DND-41 (cell line): Measurements from ENCODE around the gene KRT71.

Experiments used
- ATAC-seq: fragments of 200-7000 bp; cut with Tn5 transposase; 3 replicates; pipeline ENCODE4 v1.9.1; 2021; ENCODE audit warnings: low read depth; ENCODE audit not compliant: insufficient read depth
- DNase-seq: peaks from one replicate; pipeline ENCODE4 v3.0.0-alpha.2; 2020
- H2AFZ ChIP-seq: 2 replicates; pipeline ENCODE4 v1.6.0; 2012; ENCODE audit warnings: low read depth, low read length
- H3K27ac ChIP-seq: 2 replicates; pipeline ENCODE4 v1.5.1; 2012; ENCODE audit warnings: low read length, inconsistent platforms
- H3K27me3 ChIP-seq: fragments of 200-600 bp; sonication (generic); 2 replicates; pipeline ENCODE4 v1.6.0; 2012; ENCODE audit warnings: low read length, mild to moderate bottlenecking, inconsistent platforms; ENCODE audit not compliant: insufficient read depth, poor library complexity
- H3K36me3 ChIP-seq: 2 replicates; pipeline ENCODE4 v1.5.1; 2012; ENCODE audit warnings: low read length, inconsistent platforms; ENCODE audit not compliant: insufficient read depth
- H3K4me1 ChIP-seq: 2 replicates; pipeline ENCODE4 v1.5.1; 2012; ENCODE audit warnings: mild to moderate bottlenecking, low read length; ENCODE audit not compliant: insufficient read depth
- H3K4me2 ChIP-seq: 2 replicates; pipeline ENCODE4 v1.6.0; 2012; ENCODE audit warnings: mild to moderate bottlenecking, moderate library complexity, low read length, inconsistent platforms; ENCODE audit not compliant: insufficient read depth
- H3K4me3 ChIP-seq, 2 experiments: fragments of 200-600 bp in 1 of 2; shearing (Covaris generic) in 1 of 2; 2 replicates each; pipeline ENCODE4 v1.5.1; 2012 to 2016; ENCODE audit warnings: inconsistent platforms in 2 of 2, low read length in 2 of 2, mild to moderate bottlenecking in 2 of 2, low read depth in 1 of 2, moderate library complexity in 1 of 2
- H3K79me2 ChIP-seq: 2 replicates; pipeline ENCODE4 v1.6.0; 2012; ENCODE audit warnings: low read length, inconsistent platforms; ENCODE audit not compliant: insufficient read depth
- H3K9ac ChIP-seq: 2 replicates; pipeline ENCODE4 v1.6.0; 2012; ENCODE audit warnings: low read depth, mild to moderate bottlenecking, inconsistent platforms, low read length, moderate library complexity
- H3K9me3 ChIP-seq: 2 replicates; pipeline ENCODE4 v1.5.1; 2012; ENCODE audit warnings: low read length, moderate library complexity, mild to moderate bottlenecking, inconsistent platforms; ENCODE audit not compliant: insufficient read depth, severe bottlenecking
- H4K20me1 ChIP-seq: 2 replicates; pipeline ENCODE4 v1.6.0; 2012; ENCODE audit warnings: low read length; ENCODE audit not compliant: insufficient read depth
- EZH2 ChIP-seq: IDR thresholded peaks from 3 replicates; pipeline ENCODE4 v1.6.1; 2012; ENCODE audit warnings: borderline replicate concordance, low read depth, mild to moderate bottlenecking, moderate library complexity, low read length, inconsistent platforms; ENCODE audit not compliant: severe bottlenecking
- TF ChIP-seq, protein P1 (sequence below): IDR thresholded peaks from 2 replicates; pipeline ENCODE4 v1.5.1; 2012; ENCODE audit warnings: borderline replicate concordance, low read length, moderate library complexity, mild to moderate bottlenecking; ENCODE audit not compliant: poor library complexity, severe bottlenecking; ENCODE audit errors: extremely low read depth

KRT71 gene

DNA sequence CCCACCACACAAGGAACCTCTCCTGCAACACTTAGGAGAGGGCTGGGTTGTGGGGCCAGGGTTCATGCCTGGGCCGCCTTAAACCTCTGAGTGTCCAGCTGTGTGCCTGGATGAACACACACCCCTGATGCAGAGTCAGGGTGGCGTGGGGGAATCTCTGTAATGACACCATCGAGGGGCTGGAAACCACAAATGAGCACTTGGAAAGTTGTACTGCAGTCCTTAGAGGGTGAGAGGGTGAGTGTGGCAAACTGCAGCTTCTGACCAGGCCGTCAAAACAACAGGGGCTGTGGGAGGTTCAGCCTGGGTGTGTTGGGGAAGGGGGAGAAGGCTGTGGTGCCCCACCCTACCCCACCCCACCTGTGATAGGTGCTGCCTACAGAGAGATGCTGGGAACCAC lies 20.3 kb downstream of the KRT71 start:
- H3K4me3 ChIP-seq: no peak overlapping the region
- no peak overlapping the region for H3K27ac ChIP-seq
- H3K79me2 ChIP-seq: no peaks in the 10 kb centered on the region
- H3K9me3 ChIP-seq: no peaks in the 10 kb centered on the region
- peaks cover 3% of the 10 kb centered on the region for H3K27me3 ChIP-seq
- no peaks in the 10 kb centered on the region for H4K20me1 ChIP-seq
- no peak overlapping the region for H3K9ac ChIP-seq
- no peak overlapping the region for H2AFZ ChIP-seq
- no peaks in the 10 kb centered on the region for H3K4me1 ChIP-seq
- H3K4me2 ChIP-seq: no peak overlapping the region
- DNase-seq: no peak
- TF ChIP-seq, protein P1, sequence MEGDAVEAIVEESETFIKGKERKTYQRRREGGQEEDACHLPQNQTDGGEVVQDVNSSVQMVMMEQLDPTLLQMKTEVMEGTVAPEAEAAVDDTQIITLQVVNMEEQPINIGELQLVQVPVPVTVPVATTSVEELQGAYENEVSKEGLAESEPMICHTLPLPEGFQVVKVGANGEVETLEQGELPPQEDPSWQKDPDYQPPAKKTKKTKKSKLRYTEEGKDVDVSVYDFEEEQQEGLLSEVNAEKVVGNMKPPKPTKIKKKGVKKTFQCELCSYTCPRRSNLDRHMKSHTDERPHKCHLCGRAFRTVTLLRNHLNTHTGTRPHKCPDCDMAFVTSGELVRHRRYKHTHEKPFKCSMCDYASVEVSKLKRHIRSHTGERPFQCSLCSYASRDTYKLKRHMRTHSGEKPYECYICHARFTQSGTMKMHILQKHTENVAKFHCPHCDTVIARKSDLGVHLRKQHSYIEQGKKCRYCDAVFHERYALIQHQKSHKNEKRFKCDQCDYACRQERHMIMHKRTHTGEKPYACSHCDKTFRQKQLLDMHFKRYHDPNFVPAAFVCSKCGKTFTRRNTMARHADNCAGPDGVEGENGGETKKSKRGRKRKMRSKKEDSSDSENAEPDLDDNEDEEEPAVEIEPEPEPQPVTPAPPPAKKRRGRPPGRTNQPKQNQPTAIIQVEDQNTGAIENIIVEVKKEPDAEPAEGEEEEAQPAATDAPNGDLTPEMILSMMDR: no peak
- TF ChIP-seq EZH2: no peak
- ATAC-seq: no peak
- H3K36me3 ChIP-seq: no peaks in the 10 kb centered on the region

DNA sequence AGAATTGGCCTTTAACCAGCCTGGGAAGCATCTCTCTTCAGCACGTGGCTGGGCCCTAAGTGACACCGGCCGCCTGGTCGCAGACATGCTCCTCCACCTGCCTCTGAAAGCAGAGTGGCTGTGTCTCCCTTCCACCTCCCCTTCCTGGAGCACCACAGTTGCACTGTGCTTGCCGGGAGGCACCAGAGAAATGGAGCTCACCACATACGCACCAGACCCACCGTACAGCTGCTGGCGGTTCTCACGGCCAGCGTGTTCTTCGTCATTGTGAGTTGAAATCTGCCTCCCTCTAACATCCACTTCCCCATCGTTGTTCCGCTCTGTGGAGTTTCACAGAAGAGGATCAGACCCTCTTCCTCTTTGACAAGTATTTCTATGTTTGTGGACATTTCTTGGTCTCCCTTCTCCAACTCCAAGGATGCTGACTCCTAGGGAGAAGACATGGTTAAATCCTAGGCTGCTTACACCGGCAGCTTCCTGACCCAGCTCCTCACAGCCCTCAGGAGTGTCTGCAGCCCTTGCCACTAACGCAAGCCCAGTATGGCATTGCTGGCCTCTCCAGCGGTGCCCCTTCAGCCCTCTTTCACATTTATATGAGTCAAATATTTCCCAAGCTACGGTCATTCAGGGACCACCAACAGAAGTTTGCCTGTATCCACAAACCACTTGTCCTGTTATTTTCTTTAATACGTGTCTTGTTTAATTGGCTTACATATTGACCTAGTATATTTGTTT lies 21.2 kb downstream of the KRT71 start:
- Histone ChIP-seq H3K4me1 (no peaks in the 10 kb centered on the region), H3K36me3 (no peaks in the 10 kb centered on the region), H3K79me2 (no peaks in the 10 kb centered on the region), H3K27me3 (peaks cover 3% of the 10 kb centered on the region), H3K27ac (no peak overlapping the region), H3K4me2 (no peak overlapping the region), H2AFZ (no peak overlapping the region), H3K9ac (no peak overlapping the region), H4K20me1 (no peaks in the 10 kb centered on the region), H3K9me3 (no peaks in the 10 kb centered on the region), H3K4me3 (no peak overlapping the region)
- DNase-seq: no peak
- ATAC-seq: no peak
- TF ChIP-seq, protein P1: no peak
- no peak for TF ChIP-seq EZH2

DNA sequence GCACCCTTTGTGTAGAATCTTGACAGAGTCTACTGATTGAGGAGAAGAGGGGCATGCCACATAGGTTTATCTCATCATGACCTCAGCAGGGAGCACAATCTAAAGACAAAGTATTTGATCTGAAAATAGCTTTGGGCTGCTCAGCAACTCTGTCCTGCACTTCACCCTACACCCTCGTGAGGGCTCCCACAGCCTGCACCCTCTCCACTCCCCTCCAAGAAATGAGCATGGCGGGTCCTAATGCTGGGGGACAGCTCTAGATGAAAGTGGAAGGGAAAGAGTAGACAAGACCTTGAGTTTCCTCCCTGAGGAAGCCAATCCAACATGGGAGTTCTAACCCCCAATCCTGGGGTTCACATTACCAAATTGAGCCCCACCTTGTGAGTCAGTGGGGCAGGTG lies 22.0 kb downstream of the KRT71 start:
- no peaks in the 10 kb centered on the region for H3K9me3 ChIP-seq

More for the DNA sequence above, 22.0 kb downstream of the KRT71 start:
- Histone ChIP-seq H4K20me1 (no peaks in the 10 kb centered on the region; the same call in 1 of the 2 replicates), H2AFZ (no peak overlapping the region), H3K4me1 (no peaks in the 10 kb centered on the region), H3K36me3 (no peaks in the 10 kb centered on the region), H3K4me2 (no peak overlapping the region), H3K9ac (no peak overlapping the region), H3K27me3 (peaks cover 3% of the 10 kb centered on the region), H3K79me2 (no peaks in the 10 kb centered on the region), H3K4me3 (no peak overlapping the region), H3K27ac (no peak overlapping the region)
- no peak for TF ChIP-seq EZH2
- TF ChIP-seq, protein P1: no peak
- DNase-seq (no peak), ATAC-seq (no peak)
